Tibial nerve (tissue), 4 donors: ENCODE data around the gene ARHGAP25. TPM values are rescaled to one million over a fixed set of nuclear protein-coding genes. Genes with fewer than 3 reads are reported as not detected.

ENCODE experiments used
- DNase-seq, 2 donors: peaks; one replicate each; pipeline ENCODE4 v3.0.0-alpha.2; 2019; ENCODE audit warnings: low spot score in 2 of 2
- H3K27ac ChIP-seq, 4 donors: fragments of 200-600 bp; sonication (generic) in 3 of 4; one replicate each; pipeline ENCODE4 v1.5.1; 2017 to 2019; ENCODE audit warnings: mild to moderate bottlenecking in 1 of 4
- H3K27me3 ChIP-seq, 2 donors: fragments of 200-600 bp; sonication (generic) in 1 of 2; one replicate each; pipeline versions ENCODE4 v1.5.1 to v1.6.0; 2017 to 2019
- H3K36me3 ChIP-seq, 3 donors: fragments of 200-600 bp; sonication (generic); one replicate each; pipeline ENCODE4 v1.5.1; 2018 to 2019
- H3K4me1 ChIP-seq, 4 donors: fragments of 200-600 bp; sonication (generic) in 3 of 4; one replicate each; pipeline ENCODE4 v1.5.1; 2017 to 2019
- H3K4me3 ChIP-seq, 4 donors: fragments of 200-600 bp; sonication (generic) in 3 of 4; one replicate each; pipeline ENCODE4 v1.5.1; 2017 to 2019; ENCODE audit warnings: mild to moderate bottlenecking in 1 of 4, moderate library complexity in 1 of 4
- H3K9me3 ChIP-seq, 4 donors: fragments of 200-600 bp; sonication (generic) in 3 of 4; one replicate each; pipeline ENCODE4 v1.5.1; 2017 to 2019
- EP300 ChIP-seq, 2 donors: sonication (generic); formaldehyde crosslinking; IDR thresholded peaks; one replicate each; pipeline ENCODE4 v1.6.1; 2017; ENCODE audit warnings: antibody characterized with exemption in 2 of 2, mild to moderate bottlenecking in 1 of 2
- POLR2A ChIP-seq, 2 donors: fragments of 450-650 bp; IDR thresholded peaks; one replicate each; pipeline ENCODE4 v1.6.1; 2017; ENCODE audit warnings: antibody characterized with exemption in 2 of 2, mild to moderate bottlenecking in 2 of 2, moderate library complexity in 2 of 2
- WGBS, 2 donors: methylation state at CpG; one replicate each; pipeline ENCODE4 v1.1.5; 2018; 5-methylcytosine and 5-hydroxymethylcytosine counted together
- total RNA-seq, 4 donors: library from RNA; depleted of rRNA; stranded (reverse); fragments of >200 nt; gene quantifications; one replicate each; pipeline ENCODE4 v1.1.0, GENCODE V29; 2016
- TF ChIP-seq, protein P1 (sequence below), 5 experiments: fragments of 200-600 bp in 3 of 5; fragments of 450-650 bp in 2 of 5; sonication (generic) in 3 of 5; IDR thresholded peaks; one replicate each; pipeline ENCODE4 v1.5.1; 2016 to 2019; ENCODE audit warnings: antibody characterized with exemption in 5 of 5, mild to moderate bottlenecking in 3 of 5, moderate library complexity in 2 of 5

The ARHGAP25 gene
- total RNA-seq, 4 donors from 2014 or later = 4.3 to 9.6 (median 5.3) TPM

DNA sequence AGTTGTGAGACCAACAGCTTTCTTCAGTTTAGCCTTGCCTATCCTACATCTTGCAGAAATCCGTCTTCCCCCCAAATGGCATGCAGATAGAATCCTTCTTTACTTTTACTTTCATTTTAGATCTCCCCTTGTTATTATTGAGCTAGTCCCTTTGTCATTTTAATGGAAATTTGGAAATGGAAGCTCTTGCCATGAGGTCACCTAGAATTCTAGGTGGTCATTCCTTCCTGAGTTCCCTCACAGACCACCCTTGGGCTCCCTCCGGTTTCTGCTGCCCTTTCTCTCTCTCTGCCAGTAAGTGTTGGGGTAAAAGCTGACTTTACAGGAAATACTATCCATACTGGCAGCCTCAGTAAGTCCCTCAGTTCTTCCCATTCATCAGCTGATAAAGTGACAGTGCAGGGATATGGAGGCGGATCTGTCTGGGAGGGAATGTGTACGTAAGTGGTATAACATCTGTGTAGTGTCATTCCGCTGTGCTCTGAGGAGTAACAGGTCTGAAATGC, 30.2 kb downstream of the ARHGAP25 start:
- TF ChIP-seq POLR2A (IDR thresholded peaks at IDR 0.05) = no peak
- TF ChIP-seq EP300 (IDR thresholded peaks at IDR 0.05) = no peak
- TF ChIP-seq, protein P1, sequence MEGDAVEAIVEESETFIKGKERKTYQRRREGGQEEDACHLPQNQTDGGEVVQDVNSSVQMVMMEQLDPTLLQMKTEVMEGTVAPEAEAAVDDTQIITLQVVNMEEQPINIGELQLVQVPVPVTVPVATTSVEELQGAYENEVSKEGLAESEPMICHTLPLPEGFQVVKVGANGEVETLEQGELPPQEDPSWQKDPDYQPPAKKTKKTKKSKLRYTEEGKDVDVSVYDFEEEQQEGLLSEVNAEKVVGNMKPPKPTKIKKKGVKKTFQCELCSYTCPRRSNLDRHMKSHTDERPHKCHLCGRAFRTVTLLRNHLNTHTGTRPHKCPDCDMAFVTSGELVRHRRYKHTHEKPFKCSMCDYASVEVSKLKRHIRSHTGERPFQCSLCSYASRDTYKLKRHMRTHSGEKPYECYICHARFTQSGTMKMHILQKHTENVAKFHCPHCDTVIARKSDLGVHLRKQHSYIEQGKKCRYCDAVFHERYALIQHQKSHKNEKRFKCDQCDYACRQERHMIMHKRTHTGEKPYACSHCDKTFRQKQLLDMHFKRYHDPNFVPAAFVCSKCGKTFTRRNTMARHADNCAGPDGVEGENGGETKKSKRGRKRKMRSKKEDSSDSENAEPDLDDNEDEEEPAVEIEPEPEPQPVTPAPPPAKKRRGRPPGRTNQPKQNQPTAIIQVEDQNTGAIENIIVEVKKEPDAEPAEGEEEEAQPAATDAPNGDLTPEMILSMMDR (IDR thresholded peaks at IDR 0.05) = no peak
- Histone ChIP-seq H3K36me3 (no peaks in the 10 kb centered on the region), H3K9me3 (no peaks in the 10 kb centered on the region), H3K4me3 (peak overlapping the region in 1 of 4 donors; percentile 0), H3K27me3 (no peaks in the 10 kb centered on the region), H3K27ac (peak overlapping the region in 2 of 4 donors; percentile 17 to 78), H3K4me1 (peaks cover 0 to 46% (median 28%) of the 10 kb centered on the region in 4 donors)
- DNase-seq = no peak
- WGBS, 2 donors = 89 to 92% methylated on average over 5 of the region's 5 CpGs

DNA sequence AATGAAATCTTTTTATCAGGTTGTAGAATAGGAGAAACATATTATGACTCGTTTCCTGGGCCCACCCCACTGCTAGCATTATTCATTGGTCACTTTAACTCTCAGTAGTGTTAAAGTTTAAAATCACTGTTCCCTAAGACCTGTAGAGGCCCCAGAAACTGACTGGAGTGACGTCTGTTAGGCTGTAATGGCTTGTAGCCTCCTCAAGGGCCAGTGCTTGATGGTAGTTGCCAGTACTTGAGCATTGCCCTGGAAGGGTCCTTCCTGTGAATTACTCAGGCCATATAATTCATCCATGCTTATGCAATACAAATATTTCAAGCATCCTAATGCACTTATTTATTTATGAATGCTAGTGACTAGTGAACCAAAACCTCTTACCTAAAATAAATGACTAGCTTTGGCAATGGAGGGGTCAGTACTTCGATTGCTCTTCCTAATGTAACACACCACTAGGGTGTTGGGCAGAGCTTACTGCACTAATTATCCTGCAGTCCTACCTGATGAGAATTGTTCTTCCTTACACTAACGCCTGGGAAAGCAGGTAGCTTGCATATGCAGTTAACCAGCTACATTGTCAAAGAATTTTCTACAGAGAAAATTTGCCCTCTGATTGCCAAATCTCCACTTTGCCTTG, 31.2 kb downstream of the ARHGAP25 start:
- no peak overlapping the region for H3K4me3 ChIP-seq
- DNase-seq = no peak
- WGBS, 2 donors = 68 to 86% methylated on average over 4 of the region's 4 CpGs
- H3K4me1 ChIP-seq = peaks cover 0 to 46% (median 32%) of the 10 kb centered on the region in 4 donors
- no peaks in the 10 kb centered on the region for H3K27me3 ChIP-seq
- TF ChIP-seq POLR2A (IDR thresholded peaks at IDR 0.05) = no peak
- H3K36me3 ChIP-seq = no peaks in the 10 kb centered on the region
- H3K27ac ChIP-seq = peak overlapping the region in 3 of 4 donors; percentile 16 to 78 (median 53)
- no peaks in the 10 kb centered on the region for H3K9me3 ChIP-seq

DNA sequence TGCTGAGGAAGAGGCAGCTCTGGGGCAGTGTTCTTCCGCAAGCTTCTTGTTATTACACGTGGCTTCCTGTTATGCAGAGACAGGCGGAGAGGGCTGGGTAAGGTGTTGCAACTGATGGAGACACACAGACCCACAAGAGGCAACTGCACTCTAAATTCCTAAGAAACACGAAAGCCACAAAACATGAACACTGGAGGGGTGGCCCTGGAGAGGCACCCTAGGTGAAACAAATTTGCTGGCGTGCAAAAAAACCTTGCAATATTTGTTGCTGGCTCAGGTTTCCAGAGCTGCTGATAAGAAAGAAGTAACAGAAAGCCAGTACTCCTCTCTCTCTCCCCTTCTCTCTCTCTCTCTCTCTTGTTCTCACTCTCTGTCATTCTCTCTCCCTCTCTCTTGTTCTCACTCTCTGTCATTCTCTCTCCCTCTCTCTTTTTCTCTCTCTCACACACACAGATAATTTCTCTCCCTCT, 31.8 kb downstream of the ARHGAP25 start:
- 59 to 80% methylated on average over 5 of the region's 5 CpGs for WGBS, 2 donors
- no peaks in the 10 kb centered on the region for H3K27me3 ChIP-seq
- H3K27ac ChIP-seq = peak overlapping the region in 3 of 4 donors; percentile 13 to 78 (median 51)
- H3K36me3 ChIP-seq = no peaks in the 10 kb centered on the region
- peaks cover 0 to 52% (median 35%) of the 10 kb centered on the region in 4 donors for H3K4me1 ChIP-seq
- no peaks in the 10 kb centered on the region for H3K9me3 ChIP-seq
- TF ChIP-seq EP300 (IDR thresholded peaks at IDR 0.05) = peak in 1 of 2 donors; percentile 60
- TF ChIP-seq POLR2A (IDR thresholded peaks at IDR 0.05) = no peak
- H3K4me3 ChIP-seq = no peak overlapping the region
- peak in 1 of 2 donors; percentile 53 for DNase-seq

DNA sequence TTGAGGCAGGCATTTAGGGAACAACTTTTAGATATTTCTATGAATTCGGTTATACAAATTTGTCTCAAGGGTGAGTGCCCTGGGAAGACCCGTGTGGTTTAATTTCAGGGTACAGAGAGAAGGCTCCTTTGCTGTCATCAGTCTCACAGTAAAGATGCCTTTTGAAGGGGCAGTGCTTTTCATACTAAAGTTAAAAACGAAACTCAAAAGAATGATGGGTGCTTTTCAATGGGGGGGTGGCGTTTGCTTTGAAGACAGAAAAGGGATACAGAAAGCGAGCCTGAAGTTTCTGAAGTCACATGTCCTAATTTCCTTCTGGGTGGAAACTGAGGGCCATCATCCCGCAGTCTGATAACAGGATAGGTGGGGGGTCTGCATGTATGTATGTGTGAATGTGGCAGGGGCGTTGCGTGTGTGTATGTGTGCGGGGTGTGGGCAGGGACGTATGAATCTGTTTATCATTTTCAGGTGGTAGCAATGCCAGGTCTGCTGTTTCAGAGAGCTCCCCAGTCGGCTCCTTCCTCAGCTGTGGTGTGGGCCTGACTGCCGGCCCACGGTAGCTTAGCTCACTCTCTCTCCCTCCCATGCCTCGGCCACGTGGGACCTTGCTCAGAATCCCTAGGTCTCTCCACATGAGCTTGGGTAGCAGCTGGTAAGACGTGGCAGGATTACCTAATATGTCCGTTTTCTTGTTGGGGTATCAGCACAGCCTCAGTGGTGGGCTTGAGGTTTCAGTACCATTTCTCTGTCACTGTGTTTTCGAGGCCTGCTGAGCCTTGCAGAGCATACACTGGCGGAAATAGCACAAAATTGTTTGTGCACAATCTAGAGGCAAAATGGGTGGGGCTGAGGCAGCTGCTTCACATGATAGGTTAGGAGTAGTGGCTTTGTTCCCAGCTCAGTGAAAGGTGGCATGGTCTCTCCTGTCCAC, 32.7 kb downstream of the ARHGAP25 start:
- Histone ChIP-seq H3K4me1 (peaks cover 0 to 51% (median 37%) of the 10 kb centered on the region in 4 donors), H3K27ac (peak overlapping the region in 3 of 4 donors; percentile 13 to 78 (median 51)), H3K36me3 (no peaks in the 10 kb centered on the region), H3K27me3 (no peaks in the 10 kb centered on the region), H3K4me3 (no peak overlapping the region), H3K9me3 (no peaks in the 10 kb centered on the region)
- TF ChIP-seq POLR2A (IDR thresholded peaks at IDR 0.05) = no peak
- TF ChIP-seq EP300 (IDR thresholded peaks at IDR 0.05) = no peak
- TF ChIP-seq, protein P1 (IDR thresholded peaks at IDR 0.05) = no peak
- no peak for DNase-seq
- WGBS, 2 donors = 81 to 85% methylated on average over 16 to 18 of the region's 19 CpGs

DNA sequence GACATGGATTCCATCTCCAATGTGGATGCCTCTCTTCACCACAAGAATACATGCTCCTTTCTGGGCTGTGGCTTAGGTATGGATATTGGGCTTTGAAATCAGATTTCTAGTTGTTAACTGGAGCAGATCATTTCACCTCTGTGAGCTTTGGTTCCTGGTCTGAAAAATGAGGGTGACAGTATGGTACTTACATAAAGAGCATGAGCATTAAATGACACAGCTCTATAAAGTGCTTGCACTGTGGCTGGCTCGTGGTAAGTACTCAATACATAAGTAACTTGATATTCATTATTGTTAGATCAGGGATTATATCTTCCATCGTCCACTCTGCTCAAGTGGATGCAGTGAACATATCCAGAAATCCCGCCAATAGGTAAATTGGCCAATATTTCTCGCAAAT, 33.4 kb downstream of the ARHGAP25 start:
- Histone ChIP-seq H3K27ac (peak overlapping the region in 1 of 4 donors; percentile 78), H3K36me3 (no peaks in the 10 kb centered on the region), H3K27me3 (no peaks in the 10 kb centered on the region), H3K9me3 (no peaks in the 10 kb centered on the region), H3K4me3 (no peak overlapping the region), H3K4me1 (peaks cover 0 to 51% (median 30%) of the 10 kb centered on the region in 4 donors)
- DNase-seq = no peak
- 87 to 91% methylated on average over 4 of the region's 4 CpGs for WGBS, 2 donors
- TF ChIP-seq POLR2A (IDR thresholded peaks at IDR 0.05) (no peak), EP300 (IDR thresholded peaks at IDR 0.05) (no peak)
- TF ChIP-seq, protein P1 (IDR thresholded peaks at IDR 0.05) = no peak
